B cell (primary cell): ENCODE data around the gene SHH. TPM values are rescaled to one million over a fixed set of nuclear protein-coding genes. Genes with fewer than 3 reads are reported as not detected.

Experiments
- ATAC-seq: fragments of 200-7000 bp; cut with Tn5 transposase; one replicate; pipeline ENCODE4 v1.10.0; 2021; ENCODE audit warnings: low read depth, mild to moderate bottlenecking, moderate number of reproducible peaks, moderate library complexity
- CTCF ChIA-PET: fragments of 350-600 bp; sonication (Branson Sonifier 250); formaldehyde crosslinking; loops from one replicate; lab custom pipeline; 2021; ENCODE audit warnings: antibody characterized with exemption, inconsistent platforms; lab: Charles Lee
- POLR2A ChIA-PET: fragments of 350-600 bp; sonication (Branson Sonifier 250); formaldehyde crosslinking; loops from one replicate; lab custom pipeline; 2021; ENCODE audit warnings: antibody characterized with exemption; lab: Charles Lee
- DNase-seq: peaks from one replicate; pipeline ENCODE4 v3.0.0; 2013
- H2AFZ ChIP-seq: 2 replicates; pipeline ENCODE4 v1.6.1; 2012; ENCODE audit warnings: mild to moderate bottlenecking, low read depth, low read length; ENCODE audit not compliant: insufficient read depth, poor library complexity, severe bottlenecking
- H3K27ac ChIP-seq, 2 donors: 1 replicate in 1 of 2; 2 replicates in 1 of 2; pipeline ENCODE4 v1.5.1; 2012 to 2013; ENCODE audit warnings: low read length in 2 of 2, mild to moderate bottlenecking in 2 of 2, moderate library complexity in 1 of 2
- H3K27me3 ChIP-seq, 4 experiments: fragments of 200-600 bp in 1 of 4; sonication (generic) in 1 of 4; replicated peaks in 1 of 4; 1 replicate in 2 of 4; 2 replicates in 2 of 4; pipeline versions ENCODE4 v1.6.1 to v1.7.0; 2013 to 2016; ENCODE audit warnings: low read length in 3 of 4, mild to moderate bottlenecking in 2 of 4, mixed read lengths in 1 of 4, moderate library complexity in 1 of 4; ENCODE audit not compliant: insufficient read depth in 4 of 4, control insufficient read depth in 3 of 4; ENCODE audit errors: control extremely low read depth in 1 of 4
- H3K36me3 ChIP-seq, 2 experiments: replicated peaks in 1 of 2; 1 replicate in 1 of 2; 2 replicates in 1 of 2; pipeline versions ENCODE4 v1.6.1 to v1.7.1; 2013; ENCODE audit warnings: low read length in 1 of 2; ENCODE audit not compliant: insufficient read depth in 2 of 2, control insufficient read depth in 1 of 2; ENCODE audit errors: control extremely low read depth in 1 of 2, extremely low read depth in 1 of 2
- H3K4me1 ChIP-seq, 2 donors: fragments of 200-600 bp in 1 of 2; sonication (generic) in 1 of 2; 1 replicate in 1 of 2; 2 replicates in 1 of 2; pipeline versions ENCODE4 v1.5.1 to v1.6.1; 2013 to 2017; ENCODE audit warnings: low read length in 2 of 2; ENCODE audit not compliant: control insufficient read depth in 2 of 2, insufficient read depth in 2 of 2
- H3K4me2 ChIP-seq: replicated peaks from 2 replicates; pipeline ENCODE3; 2012; ENCODE audit warnings: mild to moderate bottlenecking, low read depth, low read length; ENCODE audit not compliant: poor library complexity, severe bottlenecking
- H3K4me3 ChIP-seq, 5 experiments: fragments of 200-600 bp in 1 of 5; sonication (generic) in 1 of 5; 1 replicate in 3 of 5; 2 replicates in 2 of 5; pipeline versions ENCODE4 v1.5.1 to v1.7.0; 2011 to 2016; ENCODE audit warnings: low read length in 4 of 5, mild to moderate bottlenecking in 4 of 5, low read depth in 2 of 5, control low read depth in 1 of 5, moderate library complexity in 1 of 5; ENCODE audit not compliant: insufficient read depth in 1 of 5; ENCODE audit errors: control extremely low read depth in 1 of 5, extremely low read depth in 1 of 5
- H3K79me2 ChIP-seq: fragments of 200-600 bp; sonication (generic); one replicate; pipeline ENCODE4 v1.6.0; 2016; ENCODE audit warnings: low read length; ENCODE audit not compliant: control insufficient read depth, insufficient read depth
- H3K9ac ChIP-seq: fragments of 200-600 bp; sonication (generic); 2 replicates; pipeline ENCODE4 v1.6.1; 2017; ENCODE audit warnings: mild to moderate bottlenecking, low read length, moderate library complexity
- H3K9me3 ChIP-seq, 3 donors: one replicate each; pipeline versions ENCODE4 v1.6.1 to v1.7.1; 2013; ENCODE audit warnings: low read length in 2 of 3; ENCODE audit not compliant: control insufficient read depth in 2 of 3, insufficient read depth in 1 of 3; ENCODE audit errors: control extremely low read depth in 1 of 3
- H4K20me1 ChIP-seq: 2 replicates; pipeline ENCODE4 v1.6.0; 2012; ENCODE audit warnings: mild to moderate bottlenecking, low read length; ENCODE audit not compliant: insufficient read depth, control insufficient read depth, poor library complexity, severe bottlenecking
- H3K27ac Mint-ChIP-seq: one replicate; pipeline ENCODE4 v1.8.0; 2021; ENCODE audit warnings: mixed read lengths
- H3K27me3 Mint-ChIP-seq: one replicate; pipeline ENCODE4 v1.8.0; 2021; ENCODE audit warnings: mixed read lengths
- H3K4me1 Mint-ChIP-seq: one replicate; pipeline ENCODE4 v1.8.0; 2021; ENCODE audit warnings: mixed read lengths
- H3K4me3 Mint-ChIP-seq: one replicate; pipeline ENCODE4 v1.8.0; 2021; ENCODE audit warnings: mixed read lengths
- H3K9me3 Mint-ChIP-seq: one replicate; pipeline ENCODE4 v1.8.0; 2022; ENCODE audit warnings: mixed read lengths; ENCODE audit not compliant: insufficient read depth
- EZH2 ChIP-seq: IDR thresholded peaks from 2 replicates; pipeline ENCODE4 v1.6.1; 2012; ENCODE audit warnings: borderline replicate concordance, low read depth, mild to moderate bottlenecking, moderate library complexity, low read length; ENCODE audit not compliant: insufficient read depth, poor library complexity, severe bottlenecking
- WGBS: methylation state at CpG from one replicate; pipeline ENCODE4 v1.1.5; 2013; ENCODE audit warnings: missing lambda C conversion rate; ENCODE audit not compliant: insufficient coverage; 5-methylcytosine and 5-hydroxymethylcytosine counted together
- intact Hi-C: fragments of 100-400 bp; cut with micrococcal nuclease; formaldehyde crosslinking; loops from one replicate; pipeline ENCODE4 v1.10.0; 2022
- polyA plus RNA-seq: library from polyadenylated mRNA; depleted of rRNA; stranded (reverse); fragments of >200 nt; gene quantifications from 2 replicates; pipeline ENCODE4 v1.2.3, GENCODE V29; 2012
- total RNA-seq, 2 donors: library from RNA; stranded (reverse); fragments of 120-200 nt in 1 of 2; gene quantifications; 1 replicate in 1 of 2; 2 replicates in 1 of 2; pipeline versions ENCODE4 v1.2.3 to v1.2.4, GENCODE V29; 2013 to 2022
- TF ChIP-seq, protein P1 (sequence below): fragments of 200-600 bp; IDR thresholded peaks from one replicate; pipeline ENCODE4 v1.8.0; 2022; ENCODE audit warnings: antibody characterized with exemption, mild to moderate bottlenecking

Gene SHH
- total and polyA plus RNA-seq, 2 donors (not counting 1 experiment from before 2014, with no cell fraction given), result not detected

DNA sequence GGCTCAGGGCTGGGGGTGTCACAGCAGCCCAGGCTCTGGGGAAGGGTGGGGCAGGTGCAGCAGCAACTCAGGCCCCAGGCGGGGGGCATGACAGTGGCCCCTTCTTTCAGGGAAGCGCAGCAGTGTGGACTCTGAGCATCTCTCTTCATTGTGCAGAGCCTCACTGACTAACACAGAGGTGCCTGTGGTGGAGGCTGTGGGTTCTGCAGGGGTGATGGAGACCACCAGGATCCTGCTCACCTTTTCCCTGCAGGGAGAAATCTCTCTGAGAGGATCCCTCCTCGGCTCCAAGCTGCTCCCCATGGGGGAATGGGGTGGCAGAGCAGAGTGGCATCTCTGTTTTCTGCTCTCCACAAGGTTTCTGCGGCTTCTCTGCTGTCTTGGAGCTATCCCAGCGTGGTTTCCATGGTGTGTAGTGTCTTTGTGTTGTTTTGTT lies 37.8 kb upstream of the SHH start:
- no peak overlapping the region for H2AFZ ChIP-seq
- POLR2A ChIA-PET, result no interaction called here
- no peaks in the 10 kb centered on the region for H3K9me3 Mint-ChIP-seq
- no peak overlapping the region for H3K9ac ChIP-seq
- H3K79me2 ChIP-seq, result no peaks in the 10 kb centered on the region
- DNase-seq (no peak), ATAC-seq (no peak)
- TF ChIP-seq EZH2, result no peak
- H3K9me3 ChIP-seq, result no peaks in the 10 kb centered on the region
- no peak overlapping the region for H3K27ac ChIP-seq
- intact Hi-C loops, result no loop called here
- WGBS, result 73% methylated on average over 4 of the region's 5 CpGs
- no peaks in the 10 kb centered on the region for H3K27me3 ChIP-seq
- no peaks in the 10 kb centered on the region for H4K20me1 ChIP-seq
- H3K4me3 Mint-ChIP-seq, result no peak overlapping the region
- no peaks in the 10 kb centered on the region for H3K4me1 Mint-ChIP-seq
- no peak overlapping the region for H3K4me3 ChIP-seq
- no peak overlapping the region for H3K4me2 ChIP-seq
- H3K27ac Mint-ChIP-seq, result no peak overlapping the region
- H3K27me3 Mint-ChIP-seq, result no peaks in the 10 kb centered on the region
- CTCF ChIA-PET, result no interaction called here
- H3K4me1 ChIP-seq, result no peaks in the 10 kb centered on the region
- H3K36me3 ChIP-seq, result no peaks in the 10 kb centered on the region

DNA sequence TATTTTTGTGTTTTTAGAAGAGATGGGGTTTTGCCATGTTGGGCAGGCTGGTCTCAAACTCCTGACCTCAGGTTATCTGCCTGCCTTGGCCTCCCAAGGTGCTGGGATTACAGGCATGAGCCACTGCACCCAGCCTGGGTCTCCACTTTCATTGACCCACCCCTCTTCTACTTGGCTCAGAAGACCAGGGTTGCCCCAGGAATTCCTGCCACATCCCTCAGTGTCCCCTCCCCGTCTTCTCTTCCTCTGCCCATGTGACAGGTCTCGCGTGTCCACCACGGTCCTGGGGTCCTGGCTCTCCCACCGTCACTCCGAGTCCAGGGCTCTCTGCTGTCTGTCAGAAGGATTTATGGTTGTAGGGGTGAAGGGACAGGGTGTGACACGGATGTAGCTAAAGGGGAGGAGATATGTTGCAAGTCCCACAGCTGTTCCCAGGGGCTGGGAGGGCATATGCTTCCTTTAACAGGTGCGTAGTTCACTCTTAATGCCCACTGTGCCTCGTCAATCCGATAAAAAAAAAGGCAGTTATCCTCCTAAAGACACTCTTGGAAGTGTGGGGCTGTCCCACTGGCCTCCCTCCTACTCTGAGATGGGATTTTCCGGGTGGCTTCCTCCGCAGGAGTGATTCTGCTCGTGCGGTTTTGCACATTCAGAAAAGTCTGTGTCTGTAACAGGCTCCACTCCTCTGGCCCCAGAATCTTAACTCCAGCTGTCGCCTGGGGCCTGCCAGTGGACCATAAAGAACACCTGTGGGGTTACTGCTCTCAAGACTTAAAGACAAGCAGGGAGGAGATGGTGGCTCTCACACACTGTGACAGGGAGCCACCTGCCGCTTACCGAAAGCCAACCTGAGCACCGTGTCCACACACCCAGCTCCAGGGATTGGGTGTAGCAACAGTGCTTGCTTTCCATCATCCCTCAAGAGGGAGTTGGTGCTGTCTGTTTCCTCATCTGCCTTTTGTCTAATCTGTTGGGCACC lies 36.7 kb upstream of the SHH start:
- Mint-ChIP-seq H3K9me3 (no peaks in the 10 kb centered on the region), H3K4me3 (no peak overlapping the region), H3K4me1 (no peaks in the 10 kb centered on the region), H3K27ac (no peak overlapping the region), H3K27me3 (no peaks in the 10 kb centered on the region)
- DNase-seq (no peak), ATAC-seq (no peak)
- Histone ChIP-seq H3K9me3 (no peaks in the 10 kb centered on the region), H4K20me1 (no peaks in the 10 kb centered on the region), H3K4me3 (no peak overlapping the region), H3K9ac (no peak overlapping the region), H3K4me2 (no peak overlapping the region), H2AFZ (no peak overlapping the region), H3K27ac (no peak overlapping the region), H3K27me3 (no peaks in the 10 kb centered on the region), H3K79me2 (no peaks in the 10 kb centered on the region), H3K4me1 (no peaks in the 10 kb centered on the region), H3K36me3 (no peaks in the 10 kb centered on the region)
- TF ChIP-seq, protein P1, sequence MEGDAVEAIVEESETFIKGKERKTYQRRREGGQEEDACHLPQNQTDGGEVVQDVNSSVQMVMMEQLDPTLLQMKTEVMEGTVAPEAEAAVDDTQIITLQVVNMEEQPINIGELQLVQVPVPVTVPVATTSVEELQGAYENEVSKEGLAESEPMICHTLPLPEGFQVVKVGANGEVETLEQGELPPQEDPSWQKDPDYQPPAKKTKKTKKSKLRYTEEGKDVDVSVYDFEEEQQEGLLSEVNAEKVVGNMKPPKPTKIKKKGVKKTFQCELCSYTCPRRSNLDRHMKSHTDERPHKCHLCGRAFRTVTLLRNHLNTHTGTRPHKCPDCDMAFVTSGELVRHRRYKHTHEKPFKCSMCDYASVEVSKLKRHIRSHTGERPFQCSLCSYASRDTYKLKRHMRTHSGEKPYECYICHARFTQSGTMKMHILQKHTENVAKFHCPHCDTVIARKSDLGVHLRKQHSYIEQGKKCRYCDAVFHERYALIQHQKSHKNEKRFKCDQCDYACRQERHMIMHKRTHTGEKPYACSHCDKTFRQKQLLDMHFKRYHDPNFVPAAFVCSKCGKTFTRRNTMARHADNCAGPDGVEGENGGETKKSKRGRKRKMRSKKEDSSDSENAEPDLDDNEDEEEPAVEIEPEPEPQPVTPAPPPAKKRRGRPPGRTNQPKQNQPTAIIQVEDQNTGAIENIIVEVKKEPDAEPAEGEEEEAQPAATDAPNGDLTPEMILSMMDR, result no peak
- no peak for TF ChIP-seq EZH2
- intact Hi-C loops, result no loop called here
- CTCF ChIA-PET, result no interaction called here
- POLR2A ChIA-PET, result no interaction called here
- 81% methylated on average over 13 of the region's 18 CpGs for WGBS
